ENCODE measurements around the gene TTC13.

The TTC13 gene

DNA sequence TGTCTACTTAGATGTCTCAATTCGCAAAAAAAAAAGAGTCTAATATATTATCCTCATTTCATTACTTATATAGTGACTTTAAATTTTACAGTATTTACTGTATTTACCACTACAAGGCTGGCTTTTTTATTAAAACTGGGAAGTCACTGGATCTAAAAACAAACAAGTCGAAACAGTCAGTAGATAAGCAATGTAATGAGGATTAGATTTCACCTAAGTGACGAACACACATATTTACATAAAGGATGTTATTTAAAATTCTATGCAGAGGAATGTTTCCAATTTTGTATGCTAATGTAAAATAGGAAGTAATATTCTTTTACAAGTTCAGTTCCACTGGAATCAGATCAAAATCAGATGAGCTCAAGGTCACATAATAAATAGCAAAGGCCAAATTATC is 28.3 kb downstream of the TTC13 start:
- FAIRE-seq (no peak), DNase-seq (ENCODE audit: insufficient read length, low spot score) (no peak)
- TF ChIP-seq POLR2A (IDR thresholded peaks at IDR 0.05; ENCODE audit: low read depth, low read length): no peak

DNA sequence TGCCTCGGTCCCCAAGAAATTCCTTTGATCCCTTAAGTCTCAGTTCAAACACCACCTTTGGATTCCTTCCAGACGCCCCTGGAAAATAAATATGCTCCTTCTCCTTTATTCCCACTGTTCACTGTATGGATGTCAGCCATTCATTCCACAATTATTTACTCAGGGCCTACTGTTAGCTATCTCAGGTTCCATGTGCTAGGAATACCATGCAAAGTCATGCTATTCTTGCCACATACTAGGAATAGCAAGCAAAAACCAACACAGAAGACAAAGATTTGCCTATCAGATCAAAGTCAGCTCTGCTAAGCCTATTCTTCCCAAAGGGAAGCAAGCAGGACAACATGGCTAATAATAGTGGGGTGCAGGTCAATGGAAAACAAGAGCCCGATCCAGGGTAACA is 29.8 kb downstream of the TTC13 start:
- FAIRE-seq (no peak), DNase-seq (ENCODE audit: insufficient read length, low spot score) (no peak)
- no peak for TF ChIP-seq POLR2A (IDR thresholded peaks at IDR 0.05; ENCODE audit: low read depth, low read length)

DNA sequence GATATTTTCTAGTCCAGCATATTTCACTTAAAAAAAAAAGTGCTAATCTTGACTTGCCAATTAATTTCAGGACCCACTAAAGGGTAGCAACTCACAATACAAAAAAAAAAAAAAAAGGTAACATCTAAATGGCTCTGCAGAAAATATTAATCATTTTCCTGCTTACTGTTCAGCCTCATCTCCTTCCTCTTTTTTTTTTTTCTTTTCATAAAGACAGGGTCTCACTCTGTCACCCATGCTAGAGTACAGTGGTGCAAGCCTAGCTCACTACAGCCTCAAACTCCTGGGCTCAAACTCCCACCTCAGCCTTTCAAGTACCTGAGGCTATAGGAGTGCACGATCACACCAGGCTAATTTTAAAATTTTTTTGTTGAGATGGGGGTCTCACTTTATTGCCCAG is 30.4 kb downstream of the TTC13 start:
- DNase-seq (ENCODE audit: insufficient read length, low spot score) (no peak), FAIRE-seq (no peak)
- no peak for TF ChIP-seq POLR2A (IDR thresholded peaks at IDR 0.05; ENCODE audit: low read depth, low read length)

GRCh38 chr1:230943048-230943593 is 35.5 kb downstream of the TTC13 start:
- TF ChIP-seq POLR2A (IDR thresholded peaks at IDR 0.05; ENCODE audit: low read depth, low read length): no peak
- no peak for FAIRE-seq
- DNase-seq (ENCODE audit: insufficient read length, low spot score): no peak

DNA sequence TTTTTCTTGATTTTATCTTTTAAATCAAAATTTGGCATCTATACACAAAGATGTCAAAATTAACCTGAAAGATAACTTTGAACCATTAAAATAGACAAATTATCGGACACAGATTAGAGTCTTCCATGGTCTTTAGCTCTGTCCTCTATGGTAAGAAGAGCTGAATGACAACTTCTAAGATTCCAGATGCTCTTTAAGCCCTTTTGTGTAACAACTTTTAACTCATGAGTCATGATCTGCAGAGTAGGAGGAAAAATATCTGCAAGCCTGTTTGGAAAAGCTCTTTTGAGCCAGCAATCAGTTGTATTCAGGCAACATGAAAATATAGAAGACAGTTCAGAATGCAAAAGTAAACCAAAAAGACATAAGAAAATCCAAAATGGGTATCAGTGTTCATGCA is 37.8 kb downstream of the TTC13 start:
- no peak for TF ChIP-seq POLR2A (IDR thresholded peaks at IDR 0.05; ENCODE audit: low read depth, low read length)
- no peak for DNase-seq (ENCODE audit: insufficient read length, low spot score)
- FAIRE-seq: no peak

DNA sequence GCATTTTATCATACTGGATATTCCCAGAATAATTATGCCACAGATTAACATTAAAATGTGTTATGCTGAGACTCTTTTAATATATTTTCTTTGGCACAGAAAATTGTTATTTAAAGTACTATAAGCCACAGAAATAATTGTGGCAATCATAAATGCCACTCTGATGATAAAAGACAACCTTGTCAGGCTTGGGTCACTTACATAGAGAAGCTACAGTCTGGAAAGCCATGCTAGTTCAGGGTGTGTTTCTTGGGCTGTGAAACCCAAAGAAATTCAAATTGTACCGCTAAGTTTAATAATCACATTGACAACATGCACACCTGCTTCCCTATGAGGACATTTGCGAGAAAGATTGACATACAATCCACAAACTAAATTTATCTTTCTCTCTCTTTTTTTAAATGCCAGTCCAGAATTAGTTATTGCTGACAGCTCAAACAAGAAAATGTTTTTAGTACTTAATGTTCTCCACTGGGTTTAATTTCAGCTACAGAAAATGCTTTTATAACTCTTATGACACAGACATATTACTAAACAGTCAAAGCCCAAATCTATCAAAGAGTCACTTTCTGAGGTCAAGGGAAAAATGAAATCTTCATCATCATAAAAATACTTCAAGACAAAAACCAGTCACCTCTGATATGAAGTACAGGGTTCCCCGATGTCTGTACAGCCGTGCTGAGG is 38.7 kb downstream of the TTC13 start:
- no peak for DNase-seq (ENCODE audit: insufficient read length, low spot score)
- TF ChIP-seq POLR2A (IDR thresholded peaks at IDR 0.05; ENCODE audit: low read depth, low read length): no peak
- FAIRE-seq: no peak

- DNase-seq (ENCODE audit: insufficient read length, low spot score): no peak
- no peak for FAIRE-seq
- no peak for TF ChIP-seq POLR2A (IDR thresholded peaks at IDR 0.05; ENCODE audit: low read depth, low read length)
These were observed 39.7 kb downstream of the TTC13 start for GRCh38 chr1:230938924-230939368.

DNA sequence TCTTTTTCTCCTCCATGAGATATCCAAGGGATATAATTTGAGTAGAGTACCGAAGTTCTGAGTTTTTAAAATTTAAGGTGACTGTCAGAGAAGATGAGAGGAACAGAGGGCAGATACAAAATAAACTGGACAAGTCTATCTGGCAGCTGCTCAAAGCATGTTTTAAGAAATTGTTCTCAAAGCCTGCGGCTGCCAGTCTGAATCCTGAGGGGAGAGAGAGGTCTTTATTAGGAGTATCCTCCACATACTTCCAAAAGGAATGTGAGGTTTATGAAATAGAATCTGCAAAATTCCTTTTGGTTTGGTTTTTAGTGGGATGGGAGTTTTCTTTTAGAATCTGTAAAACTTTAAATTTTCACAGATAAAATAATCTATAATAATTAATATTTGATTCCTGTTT is 41.3 kb downstream of the TTC13 start:
- DNase-seq (ENCODE audit: insufficient read length, low spot score) (no peak), FAIRE-seq (no peak)
- no peak for TF ChIP-seq POLR2A (IDR thresholded peaks at IDR 0.05; ENCODE audit: low read depth, low read length)

GRCh38 chr1:230936475-230936874 is 42.2 kb downstream of the TTC13 start:
- no peak for TF ChIP-seq POLR2A (IDR thresholded peaks at IDR 0.05; ENCODE audit: low read depth, low read length)

GRCh38 chr1:230935852-230936251 is 42.8 kb downstream of the TTC13 start:
- FAIRE-seq (no peak), DNase-seq (ENCODE audit: insufficient read length, low spot score) (no peak)
- TF ChIP-seq POLR2A (IDR thresholded peaks at IDR 0.05; ENCODE audit: low read depth, low read length): no peak

More at GRCh38 chr1:230936475-230936874, 42.2 kb downstream of the TTC13 start:
- DNase-seq (ENCODE audit: insufficient read length, low spot score) (no peak), FAIRE-seq (no peak)

GRCh38 chr1:230930986-230931385 is 47.7 kb downstream of the TTC13 start:
- DNase-seq (ENCODE audit: insufficient read length, low spot score): no peak
- FAIRE-seq: no peak
- TF ChIP-seq POLR2A (IDR thresholded peaks at IDR 0.05; ENCODE audit: low read depth, low read length): no peak

DNA sequence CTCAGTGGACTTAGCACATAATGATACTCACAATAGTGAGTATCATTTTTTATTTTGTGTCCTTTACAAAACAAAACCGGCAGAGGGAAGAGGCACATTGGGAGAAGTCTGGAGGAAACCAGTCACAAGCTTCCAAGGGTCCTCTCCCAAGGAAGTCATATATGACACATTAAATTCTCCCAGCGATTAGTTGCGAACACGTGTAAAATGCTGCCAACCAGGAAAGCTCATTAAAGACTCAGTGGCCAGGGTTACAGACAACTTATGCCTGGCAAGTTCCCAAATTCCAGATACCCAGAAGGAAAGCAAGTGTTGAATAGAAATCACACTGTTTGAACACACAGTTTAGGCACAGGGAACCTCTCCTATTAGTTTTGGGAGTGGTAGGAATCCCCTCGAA is 52.5 kb downstream of the TTC13 start:
- FAIRE-seq (no peak), DNase-seq (ENCODE audit: insufficient read length, low spot score) (no peak)
- TF ChIP-seq POLR2A (IDR thresholded peaks at IDR 0.05; ENCODE audit: low read depth, low read length): no peak

GRCh38 chr1:230925608-230926007 is 53.1 kb downstream of the TTC13 start:
- no peak for DNase-seq (ENCODE audit: insufficient read length, low spot score)
- no peak for TF ChIP-seq POLR2A (IDR thresholded peaks at IDR 0.05; ENCODE audit: low read depth, low read length)
- FAIRE-seq: no peak

DNA sequence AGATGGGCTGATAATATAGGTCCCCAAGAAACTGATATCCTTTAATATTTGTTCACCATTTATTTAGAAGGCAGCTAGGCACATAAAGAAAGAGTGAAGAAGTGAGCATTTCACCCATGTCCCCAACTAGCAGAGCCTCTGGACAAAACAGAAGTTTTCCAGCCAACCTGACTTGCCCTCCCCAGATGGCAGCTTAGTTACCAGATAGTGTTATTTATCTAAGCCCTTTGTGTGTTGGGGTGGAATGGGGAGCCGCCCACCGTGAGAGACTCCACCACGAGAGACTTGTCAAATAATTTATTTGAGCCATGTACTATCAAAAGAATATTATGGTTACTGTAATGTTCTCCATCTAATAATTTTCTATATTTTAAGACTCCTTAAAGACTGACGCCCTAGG is 55.5 kb downstream of the TTC13 start:
- TF ChIP-seq POLR2A (IDR thresholded peaks at IDR 0.05; ENCODE audit: low read depth, low read length): no peak
- FAIRE-seq: no peak
- DNase-seq (ENCODE audit: insufficient read length, low spot score): no peak

DNA sequence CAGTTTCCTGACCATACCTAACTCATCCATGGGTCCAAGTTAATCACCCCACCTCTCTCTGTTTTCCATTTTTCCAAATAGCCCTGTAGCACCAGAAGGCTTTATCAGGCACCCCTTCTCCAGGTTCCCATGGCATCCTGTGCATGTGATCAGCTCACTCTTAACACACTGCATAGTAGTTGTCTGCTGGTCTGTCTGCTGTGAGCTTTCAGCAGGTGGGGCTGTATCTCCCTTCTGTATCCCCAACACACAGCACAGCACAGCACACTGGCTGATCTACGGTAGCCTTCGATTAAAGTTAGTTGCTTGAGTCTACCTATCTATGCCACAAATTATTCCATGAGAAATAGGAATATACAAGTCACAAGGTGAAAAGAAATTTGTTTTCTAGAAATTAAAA is 56.0 kb downstream of the TTC13 start:
- no peak for TF ChIP-seq POLR2A (IDR thresholded peaks at IDR 0.05; ENCODE audit: low read depth, low read length)
- FAIRE-seq: no peak
- no peak for DNase-seq (ENCODE audit: insufficient read length, low spot score)
